Fibroblast of skin of left quadriceps (primary cell): ENCODE data around the gene KLHL21.
"Not testable (repeated sequence)": the region's sequence is repeated elsewhere in the genome, so short reads cannot be mapped to it uniquely, and the experiment has no call there.

ENCODE experiments used
- DNase-seq, 2 experiments: peaks; one replicate each; pipeline ENCODE4 v3.0.0-alpha.2; 2013; ENCODE audit warnings: low read depth in 2 of 2

The KLHL21 gene

GRCh38 chr1:6602669-6603237 lies at the start of gene KLHL21:
KLHL21 (minus strand) TSS chr1:6602869; CDS start chr1:6602817, 52 bp downstream.
- DNase-seq = peak; percentile 75 to 76

GRCh38 chr1:6651909-6652308 lies 49.2 kb upstream of the KLHL21 start:
- no peak for DNase-seq

DNA sequence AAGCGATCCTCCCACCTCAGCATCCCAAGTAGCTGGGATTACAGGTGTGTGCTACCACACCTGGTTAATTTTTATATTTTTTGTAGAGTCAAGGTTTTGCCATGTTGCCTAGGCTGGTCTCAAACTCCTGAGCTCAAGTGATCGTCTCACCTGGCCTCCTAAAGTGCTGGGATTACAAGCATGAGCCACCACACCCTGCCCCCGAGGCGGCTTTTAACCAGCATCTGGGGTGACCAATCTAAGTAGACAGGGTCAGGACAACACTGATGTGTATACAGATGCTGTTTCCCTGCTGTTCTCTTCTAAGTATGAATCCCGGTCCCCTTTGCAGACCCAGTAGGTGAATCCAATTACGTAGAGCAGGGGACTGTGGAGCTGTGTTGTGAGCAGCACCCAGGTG lies 45.9 kb upstream of the KLHL21 start:
- DNase-seq = no peak

- peak; percentile 8 to 20 for DNase-seq
These were observed 44.0 kb upstream of the KLHL21 start for GRCh38 chr1:6646499-6647148.

GRCh38 chr1:6645018-6645417 lies 42.3 kb upstream of the KLHL21 start:
- DNase-seq = no peak

- not testable (repeated sequence) for DNase-seq
These were observed 38.2 kb upstream of the KLHL21 start for GRCh38 chr1:6640867-6641266.

- DNase-seq = no peak
These were observed 35.6 kb upstream of the KLHL21 start for GRCh38 chr1:6638226-6638625.

GRCh38 chr1:6637770-6638169 lies 35.1 kb upstream of the KLHL21 start:
- no peak for DNase-seq

- not testable (repeated sequence) for DNase-seq
These were observed 34.1 kb upstream of the KLHL21 start for GRCh38 chr1:6636778-6637177.

DNA sequence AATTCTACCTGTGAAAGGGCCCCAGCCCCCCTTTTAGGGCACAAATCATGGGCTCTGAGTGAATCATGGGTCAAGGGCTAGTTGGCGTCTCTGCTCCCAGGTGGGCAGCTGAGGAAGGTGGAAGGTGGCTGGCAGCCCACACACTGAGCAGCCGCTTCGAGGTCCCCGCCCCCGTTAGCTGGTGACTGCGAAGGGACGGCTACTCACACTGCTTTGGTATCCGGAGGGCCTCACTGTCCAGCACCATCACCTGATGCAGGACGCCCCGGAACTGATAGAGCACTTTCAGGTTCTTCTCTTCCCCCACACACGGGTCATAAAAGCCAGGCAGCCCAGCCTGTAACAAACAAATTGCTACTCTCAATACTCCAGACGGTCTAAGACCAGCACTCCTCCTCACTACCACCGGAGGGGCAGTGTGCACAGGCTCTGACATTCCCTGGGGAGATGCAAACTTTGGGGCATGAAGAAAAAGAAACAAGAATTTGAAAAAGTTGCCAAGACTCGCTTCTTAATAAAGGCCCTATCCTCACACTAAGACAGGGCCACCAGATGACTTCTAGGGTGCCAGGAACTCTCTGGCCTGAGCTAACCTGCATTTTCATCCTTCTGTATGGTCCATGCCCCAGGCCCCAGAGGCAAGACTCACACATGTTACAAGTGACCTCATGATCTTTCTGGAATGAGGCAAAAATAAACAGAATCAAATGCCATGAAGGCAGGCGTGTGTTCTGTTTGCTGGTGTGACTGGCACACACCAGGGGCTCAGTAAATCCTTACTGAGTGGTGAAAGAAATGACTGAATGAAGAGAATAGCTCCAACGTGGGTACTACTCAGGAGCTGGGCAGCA lies 33.5 kb upstream of the KLHL21 start:
- DNase-seq = no peak

DNA sequence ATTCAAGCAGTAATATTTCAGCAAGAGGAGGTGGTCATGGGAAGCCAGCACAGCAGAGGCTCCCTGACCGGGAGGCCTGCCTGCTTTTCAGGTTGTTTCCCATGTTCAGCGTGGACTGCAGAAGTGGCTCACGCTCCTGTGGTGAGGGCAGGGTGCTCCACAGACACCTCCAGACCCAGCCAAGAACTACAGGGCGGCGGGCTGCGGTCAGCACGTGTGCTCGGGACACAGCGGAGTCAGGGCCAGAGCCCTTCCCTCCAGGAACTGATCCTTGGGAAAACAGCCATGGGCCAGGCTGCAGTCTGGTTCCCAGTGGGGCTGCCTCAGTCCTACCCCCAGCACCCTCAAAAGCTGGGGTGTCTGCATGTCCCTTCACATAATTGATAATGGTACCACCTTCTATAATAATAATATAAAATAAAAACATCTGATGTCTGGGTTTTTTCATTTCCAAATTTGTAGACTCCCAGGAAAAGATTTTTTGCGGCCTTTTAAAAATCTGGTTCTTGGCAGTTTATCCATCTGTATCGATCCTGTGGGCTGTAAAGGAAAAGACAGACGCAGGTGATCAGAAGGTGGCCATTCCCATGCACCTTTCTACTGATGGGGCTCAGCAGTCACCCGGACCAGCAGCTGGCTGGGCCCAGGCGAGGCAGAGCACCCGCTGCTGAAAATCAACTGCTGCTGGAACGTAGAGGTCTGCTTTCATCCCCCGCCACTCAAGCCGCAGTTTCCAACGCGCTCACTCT lies 32.7 kb upstream of the KLHL21 start:
- no peak for DNase-seq

DNA sequence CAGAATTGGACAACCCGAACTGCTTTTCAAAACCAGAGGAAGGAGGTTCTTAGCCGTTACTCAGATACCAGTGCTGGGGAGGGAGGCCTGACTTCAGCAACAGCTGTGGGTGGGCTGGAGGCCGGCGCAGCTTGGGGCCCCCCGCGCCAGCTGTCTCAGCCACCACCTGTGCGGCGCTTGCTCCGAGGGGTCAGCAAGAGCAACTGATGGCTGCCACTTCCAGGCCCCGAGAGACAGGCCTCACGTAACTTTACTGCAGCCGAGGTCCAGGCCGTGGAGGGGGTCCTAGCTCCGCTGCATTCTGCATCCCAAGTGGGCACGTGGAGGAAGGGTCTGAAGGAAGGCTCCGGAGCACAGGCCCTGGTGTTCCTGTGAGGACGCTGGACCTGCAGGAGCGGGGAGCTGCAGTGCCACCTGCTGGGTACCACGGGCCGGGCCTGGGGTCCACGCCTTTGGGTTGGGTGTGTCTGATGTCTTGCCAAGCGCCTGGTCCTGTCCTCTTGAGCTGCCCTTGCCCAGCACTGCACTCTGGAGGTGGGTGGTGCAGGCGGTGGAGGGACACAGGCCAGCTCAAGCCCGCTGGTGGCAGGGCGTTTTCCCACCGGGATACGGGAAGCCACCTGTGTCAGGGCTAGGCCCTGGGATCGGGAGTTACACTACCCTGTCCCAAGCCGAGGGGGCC lies 31.8 kb upstream of the KLHL21 start:
- no peak for DNase-seq

DNA sequence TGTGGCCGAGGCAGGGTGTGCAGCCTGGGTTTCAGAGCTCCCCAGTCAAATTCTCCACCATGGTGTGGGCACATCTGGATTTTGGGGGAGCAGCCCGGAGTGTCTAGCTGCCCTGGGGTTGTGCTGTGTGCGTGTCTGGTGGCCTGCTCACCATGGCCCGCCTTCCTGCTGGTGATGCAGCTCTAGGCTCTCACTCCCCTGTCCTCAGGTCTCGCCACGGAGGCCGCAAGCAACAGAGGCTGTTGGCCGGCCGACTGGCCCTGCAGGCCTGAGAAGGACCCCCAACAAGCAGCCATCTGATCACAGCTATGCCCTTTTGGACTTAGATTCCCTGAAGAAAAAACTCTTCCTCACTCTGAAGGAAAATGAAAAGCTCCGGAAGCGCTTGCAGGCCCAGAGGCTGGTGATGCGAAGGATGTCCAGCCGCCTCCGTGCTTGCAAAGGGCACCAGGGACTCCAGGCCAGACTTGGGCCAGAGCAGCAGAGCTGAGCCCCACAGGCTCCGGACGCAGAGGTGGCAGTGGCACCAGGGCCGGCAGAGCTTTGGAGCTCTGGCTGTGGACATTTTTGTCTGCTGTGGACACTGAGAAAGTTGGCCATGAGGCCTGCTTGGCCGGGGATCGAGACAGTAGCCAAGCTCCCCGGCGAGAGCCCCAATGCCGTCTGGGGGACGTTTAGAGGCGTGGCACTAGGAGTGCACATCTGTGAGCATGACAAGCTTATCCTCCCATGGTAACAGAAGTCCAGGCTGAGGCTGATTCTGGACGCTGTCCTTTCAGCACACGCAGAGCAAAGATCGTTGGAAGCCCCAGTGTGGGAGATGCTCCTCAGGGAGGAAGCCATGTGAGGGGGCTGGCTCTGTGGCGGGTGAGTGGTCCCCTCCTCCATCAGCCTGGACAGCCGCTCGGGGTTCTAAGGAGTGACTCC lies 30.2 kb upstream of the KLHL21 start:
- no peak for DNase-seq

DNA sequence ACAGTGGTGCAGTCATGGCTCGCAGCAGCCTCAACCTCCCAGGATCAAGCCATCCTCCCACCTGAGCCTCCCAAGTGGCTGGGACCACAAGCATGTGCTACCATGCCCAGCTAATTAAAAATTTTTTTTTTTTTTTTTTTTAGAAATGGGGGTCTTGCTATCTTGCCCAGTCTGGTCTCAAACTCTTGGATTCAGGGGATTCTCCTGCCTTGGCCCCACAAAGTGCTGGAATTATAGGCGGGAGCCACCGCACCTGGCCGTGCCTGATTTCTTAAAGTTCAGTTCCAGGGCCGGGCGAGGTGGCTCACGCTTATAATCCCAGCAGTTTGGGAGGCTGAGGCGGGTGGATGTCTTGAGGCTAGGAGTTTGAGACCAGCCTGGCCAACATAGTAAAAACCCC lies 28.4 kb upstream of the KLHL21 start:
- DNase-seq = no peak

DNA sequence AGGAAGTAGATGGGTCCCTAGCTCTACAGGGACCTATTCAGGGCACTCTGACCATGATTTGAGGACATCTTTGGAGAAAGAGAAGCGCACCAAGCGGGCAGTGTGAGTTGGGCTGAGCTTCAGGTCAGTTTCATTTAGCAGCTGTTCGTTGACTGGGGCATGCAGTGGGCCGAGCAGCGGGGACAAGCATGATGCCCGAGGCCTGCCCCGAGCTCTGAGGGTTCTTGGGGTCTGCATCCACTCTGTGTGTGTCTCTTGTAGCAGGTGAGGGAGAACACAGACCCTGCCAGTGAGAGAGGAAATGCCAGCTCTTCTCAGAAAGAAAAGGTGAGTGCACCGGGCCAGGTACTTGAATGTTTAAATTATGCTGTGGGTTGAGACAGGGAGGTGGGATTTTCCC lies 27.4 kb upstream of the KLHL21 start:
- DNase-seq = no peak

GRCh38 chr1:6628971-6629479 lies 26.4 kb upstream of the KLHL21 start:
- no peak for DNase-seq

DNA sequence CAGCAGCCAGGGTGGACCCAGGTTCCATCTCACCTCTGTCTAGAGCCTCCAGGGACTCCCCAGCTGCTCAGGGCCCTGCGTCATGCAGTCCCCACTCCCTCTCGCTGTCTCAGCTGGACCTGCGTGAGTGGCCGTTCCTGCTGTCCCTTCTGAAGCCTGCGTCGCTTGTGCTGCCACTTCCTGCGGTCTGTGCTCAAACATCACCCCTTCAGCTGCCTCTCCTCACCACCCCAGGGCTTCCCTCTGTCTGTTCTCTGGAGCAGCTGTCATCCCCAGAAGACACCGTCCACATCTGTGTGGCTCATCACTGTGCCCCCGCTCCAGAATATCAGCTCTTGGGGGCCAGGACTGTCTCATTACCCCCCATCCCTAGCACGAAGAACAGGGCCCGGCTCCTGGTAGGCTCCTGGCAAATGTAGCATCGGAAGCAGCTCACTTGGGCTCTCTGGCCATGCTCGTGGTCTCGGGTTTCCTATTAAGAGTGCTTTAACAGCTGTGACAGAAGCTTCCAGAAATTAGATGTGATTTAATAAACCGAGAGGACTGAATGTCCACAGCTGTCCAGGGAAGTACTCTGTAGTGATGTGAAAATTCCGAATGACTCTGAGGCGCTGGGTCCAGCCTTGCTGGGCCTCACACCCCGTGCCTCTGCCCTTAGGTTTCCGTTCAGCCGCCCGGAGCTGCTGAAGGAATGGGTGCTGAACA lies 25.3 kb upstream of the KLHL21 start:
- DNase-seq = no peak

- no peak for DNase-seq
These were observed 24.4 kb upstream of the KLHL21 start for GRCh38 chr1:6627031-6627430.

DNA sequence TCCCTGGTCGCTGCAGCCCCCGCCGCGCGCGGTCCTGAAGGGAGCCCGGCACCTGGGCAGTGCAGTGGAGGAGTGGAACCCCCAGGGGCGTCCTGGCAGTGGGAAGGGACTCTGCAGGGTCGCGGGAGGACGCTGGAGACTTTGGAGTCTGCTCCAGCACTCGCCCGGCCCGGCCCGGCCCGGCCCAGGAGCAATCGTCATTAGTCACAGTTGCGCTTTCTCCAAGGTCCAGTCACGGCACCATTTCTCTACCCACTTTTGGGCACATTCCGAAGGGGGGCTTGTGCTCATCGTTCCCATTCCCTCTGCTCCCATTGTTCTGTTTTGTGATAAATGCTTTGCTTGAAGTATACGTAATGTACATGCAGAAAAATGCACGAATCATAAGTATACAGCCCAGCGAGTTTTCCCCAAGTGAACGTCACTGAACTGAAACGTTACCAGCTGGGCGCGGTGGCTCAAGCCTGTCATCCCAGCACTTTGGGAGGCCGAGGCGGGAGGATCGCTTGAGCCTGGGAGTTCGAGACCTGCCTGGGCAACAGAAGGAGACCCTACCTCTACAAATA lies 23.0 kb upstream of the KLHL21 start:
- peak; percentile 38 to 39 for DNase-seq
